Suprapubic skin (tissue), 4 donors: ENCODE measurements around the gene SLC2A4RG. TPM values are rescaled to one million over a fixed set of nuclear protein-coding genes. Genes with fewer than 3 reads are reported as not detected.

Source experiments
- DNase-seq, 2 donors: peaks; one replicate each; pipeline ENCODE4 v3.0.0-alpha.2; 2019; ENCODE audit warnings: low spot score in 2 of 2
- H3K27ac ChIP-seq: fragments of 200-600 bp; sonication (generic); one replicate; pipeline ENCODE4 v1.5.1; 2019
- H3K27me3 ChIP-seq: fragments of 200-600 bp; sonication (generic); one replicate; pipeline ENCODE4 v1.5.1; 2019
- H3K36me3 ChIP-seq: fragments of 200-600 bp; sonication (generic); one replicate; pipeline ENCODE4 v1.5.1; 2019
- H3K4me1 ChIP-seq: fragments of 200-600 bp; sonication (generic); one replicate; pipeline ENCODE4 v1.5.1; 2019
- H3K4me3 ChIP-seq: fragments of 200-600 bp; sonication (generic); one replicate; pipeline ENCODE4 v1.5.1; 2019; ENCODE audit warnings: mild to moderate bottlenecking
- H3K9me3 ChIP-seq: fragments of 200-600 bp; sonication (generic); one replicate; pipeline ENCODE4 v1.5.1; 2019
- EP300 ChIP-seq: sonication (generic); formaldehyde crosslinking; IDR thresholded peaks from one replicate; pipeline ENCODE4 v1.6.1; 2017; ENCODE audit warnings: antibody characterized with exemption
- POLR2A ChIP-seq, 2 donors: fragments of 450-650 bp; IDR thresholded peaks; one replicate each; pipeline ENCODE4 v1.6.1; 2017; ENCODE audit warnings: antibody characterized with exemption in 2 of 2, mild to moderate bottlenecking in 2 of 2, moderate library complexity in 2 of 2
- POLR2AphosphoS5 ChIP-seq, 3 donors: sonication (generic); formaldehyde crosslinking; IDR thresholded peaks; one replicate each; pipeline ENCODE4 v1.6.1; 2017; ENCODE audit warnings: antibody characterized with exemption in 3 of 3
- WGBS: methylation state at CpG from one replicate; pipeline ENCODE4 v1.1.5; 2018; 5-methylcytosine and 5-hydroxymethylcytosine counted together
- total RNA-seq, 4 donors: library from RNA; depleted of rRNA; stranded (reverse); fragments of >200 nt; gene quantifications; one replicate each; pipeline ENCODE4 v1.1.0, GENCODE V29; 2016
- TF ChIP-seq, protein P1 (sequence below), 2 donors: fragments of 200-600 bp in 1 of 2; fragments of 450-650 bp in 1 of 2; sonication (generic) in 1 of 2; IDR thresholded peaks; one replicate each; pipeline ENCODE4 v1.5.1; 2016 to 2019; ENCODE audit warnings: antibody characterized with exemption in 2 of 2, mild to moderate bottlenecking in 1 of 2, moderate library complexity in 1 of 2

Gene SLC2A4RG
- total RNA-seq, 4 donors from 2014 or later: 96.9 to 118 (median 107) TPM

DNA sequence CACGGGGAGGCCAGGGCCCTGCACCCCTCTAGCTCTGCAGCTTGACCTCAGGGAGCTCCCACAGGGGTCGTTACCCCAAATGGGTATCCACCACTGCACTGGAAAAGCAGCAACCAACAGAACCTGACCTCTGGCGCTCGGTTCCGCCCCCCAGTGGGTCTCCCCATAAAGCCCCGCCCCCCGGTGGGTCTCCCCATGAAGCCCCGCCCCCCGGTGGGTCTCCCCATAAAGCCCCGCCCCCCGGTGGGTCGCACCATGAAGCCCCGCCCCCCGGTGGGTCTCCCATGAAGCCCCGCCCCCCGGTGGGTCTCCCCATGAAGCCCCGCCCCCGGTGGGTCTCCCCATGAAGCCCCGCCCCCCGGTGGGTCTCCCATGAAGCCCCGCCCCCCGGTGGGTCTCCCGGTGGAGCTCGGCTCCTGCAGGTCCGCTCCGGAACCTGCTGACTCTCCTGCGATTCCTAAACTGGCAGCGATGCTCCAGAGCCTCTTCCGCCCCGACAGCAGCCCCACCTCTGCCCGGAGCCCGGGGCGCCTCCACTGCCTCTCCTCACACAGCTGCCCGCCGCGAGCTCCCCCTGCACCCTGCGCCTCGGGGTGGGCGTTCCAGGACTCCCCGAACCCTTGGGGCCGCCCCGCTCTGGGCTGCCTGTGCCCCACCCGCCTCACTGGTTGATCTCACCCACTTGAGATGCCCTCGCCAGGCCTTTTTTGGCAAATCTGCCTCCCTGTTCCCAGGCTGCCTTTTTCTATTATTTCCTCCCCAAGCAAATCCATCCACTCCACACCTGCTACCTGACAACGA is 12.1 kb downstream of the SLC2A4RG start:
- TF ChIP-seq POLR2AphosphoS5 (IDR thresholded peaks at IDR 0.05) (no peak), EP300 (no peak)
- TF ChIP-seq, protein P1, sequence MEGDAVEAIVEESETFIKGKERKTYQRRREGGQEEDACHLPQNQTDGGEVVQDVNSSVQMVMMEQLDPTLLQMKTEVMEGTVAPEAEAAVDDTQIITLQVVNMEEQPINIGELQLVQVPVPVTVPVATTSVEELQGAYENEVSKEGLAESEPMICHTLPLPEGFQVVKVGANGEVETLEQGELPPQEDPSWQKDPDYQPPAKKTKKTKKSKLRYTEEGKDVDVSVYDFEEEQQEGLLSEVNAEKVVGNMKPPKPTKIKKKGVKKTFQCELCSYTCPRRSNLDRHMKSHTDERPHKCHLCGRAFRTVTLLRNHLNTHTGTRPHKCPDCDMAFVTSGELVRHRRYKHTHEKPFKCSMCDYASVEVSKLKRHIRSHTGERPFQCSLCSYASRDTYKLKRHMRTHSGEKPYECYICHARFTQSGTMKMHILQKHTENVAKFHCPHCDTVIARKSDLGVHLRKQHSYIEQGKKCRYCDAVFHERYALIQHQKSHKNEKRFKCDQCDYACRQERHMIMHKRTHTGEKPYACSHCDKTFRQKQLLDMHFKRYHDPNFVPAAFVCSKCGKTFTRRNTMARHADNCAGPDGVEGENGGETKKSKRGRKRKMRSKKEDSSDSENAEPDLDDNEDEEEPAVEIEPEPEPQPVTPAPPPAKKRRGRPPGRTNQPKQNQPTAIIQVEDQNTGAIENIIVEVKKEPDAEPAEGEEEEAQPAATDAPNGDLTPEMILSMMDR (IDR thresholded peaks at IDR 0.05): no peak
- Histone ChIP-seq H3K9me3 (no peaks in the 10 kb centered on the region), H3K36me3 (peaks cover 11% of the 10 kb centered on the region), H3K27me3 (no peaks in the 10 kb centered on the region), H3K27ac (no peak overlapping the region), H3K4me1 (no peaks in the 10 kb centered on the region), H3K4me3 (no peak overlapping the region)
- WGBS: 53% methylated on average over 14 of the region's 45 CpGs
- no peak for DNase-seq

DNA sequence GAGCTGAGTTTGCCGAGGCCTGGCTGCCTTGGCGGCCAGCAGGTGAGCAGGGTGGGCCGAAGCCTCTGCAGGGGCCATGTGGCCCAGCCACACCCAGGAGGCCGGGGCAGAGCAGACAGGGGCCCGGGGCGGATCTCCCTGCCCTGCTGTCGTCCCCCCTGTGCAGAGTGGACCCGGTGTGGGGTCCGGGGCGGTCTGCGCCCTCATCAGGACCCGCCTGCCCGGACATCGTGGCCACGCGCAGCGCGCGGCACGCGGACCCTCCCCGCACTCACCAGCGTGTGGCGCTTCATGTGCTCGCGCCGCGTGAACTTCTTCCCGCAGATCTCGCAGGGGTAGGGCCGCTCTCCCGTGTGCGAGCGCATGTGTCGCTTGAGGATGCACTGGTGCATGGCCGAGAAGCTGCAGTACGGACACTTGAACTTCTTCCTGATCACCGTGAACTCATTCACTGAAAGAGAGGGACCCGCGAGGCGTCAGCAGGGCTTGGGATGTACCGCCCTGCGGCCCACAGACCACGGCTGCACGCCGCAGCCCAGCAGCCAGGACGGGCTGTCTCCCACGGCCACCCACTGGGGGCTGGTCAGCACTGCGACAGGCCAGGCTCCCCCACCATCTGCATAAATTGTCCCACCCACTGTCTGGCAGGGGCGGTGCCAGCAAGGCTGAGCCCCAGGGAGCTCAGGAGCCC is 13.0 kb downstream of the SLC2A4RG start:
- H3K27ac ChIP-seq: no peak overlapping the region
- DNase-seq: no peak
- peaks cover 11% of the 10 kb centered on the region for H3K36me3 ChIP-seq
- 94% methylated on average over 15 of the region's 50 CpGs for WGBS
- H3K9me3 ChIP-seq: no peaks in the 10 kb centered on the region
- TF ChIP-seq, protein P1 (IDR thresholded peaks at IDR 0.05): no peak
- TF ChIP-seq POLR2AphosphoS5 (IDR thresholded peaks at IDR 0.05) (no peak), EP300 (no peak), POLR2A (IDR thresholded peaks at IDR 0.05) (no peak)
- H3K4me3 ChIP-seq: no peak overlapping the region
- H3K4me1 ChIP-seq: no peaks in the 10 kb centered on the region
- H3K27me3 ChIP-seq: no peaks in the 10 kb centered on the region

DNA sequence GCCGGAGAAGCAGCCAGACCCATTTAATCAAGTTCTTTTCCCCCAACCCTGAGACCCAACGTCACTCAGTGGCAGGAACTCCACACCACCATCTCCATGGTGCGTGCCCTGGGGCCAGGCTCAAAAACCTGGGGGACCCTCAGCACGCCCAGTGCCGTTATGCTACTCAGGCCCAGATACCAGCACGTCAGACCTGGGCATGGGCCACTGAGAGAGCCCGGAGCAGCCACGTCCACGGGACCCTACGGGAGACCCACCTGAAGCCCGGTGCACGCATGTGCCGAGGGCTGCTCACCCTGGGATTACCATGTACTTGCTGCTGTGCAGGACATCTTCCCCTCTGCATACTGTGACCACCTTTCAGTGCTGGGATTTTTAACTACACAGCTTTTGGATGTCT is 13.8 kb downstream of the SLC2A4RG start:
- DNase-seq: no peak
- Histone ChIP-seq H3K4me1 (no peaks in the 10 kb centered on the region), H3K36me3 (peaks cover 11% of the 10 kb centered on the region), H3K4me3 (no peak overlapping the region), H3K27me3 (no peaks in the 10 kb centered on the region), H3K27ac (no peak overlapping the region), H3K9me3 (no peaks in the 10 kb centered on the region)
- 92% methylated on average over 13 of the region's 13 CpGs for WGBS
- TF ChIP-seq, protein P1 (IDR thresholded peaks at IDR 0.05): no peak
- TF ChIP-seq POLR2A (IDR thresholded peaks at IDR 0.05) (no peak), EP300 (no peak), POLR2AphosphoS5 (IDR thresholded peaks at IDR 0.05) (no peak)

DNA sequence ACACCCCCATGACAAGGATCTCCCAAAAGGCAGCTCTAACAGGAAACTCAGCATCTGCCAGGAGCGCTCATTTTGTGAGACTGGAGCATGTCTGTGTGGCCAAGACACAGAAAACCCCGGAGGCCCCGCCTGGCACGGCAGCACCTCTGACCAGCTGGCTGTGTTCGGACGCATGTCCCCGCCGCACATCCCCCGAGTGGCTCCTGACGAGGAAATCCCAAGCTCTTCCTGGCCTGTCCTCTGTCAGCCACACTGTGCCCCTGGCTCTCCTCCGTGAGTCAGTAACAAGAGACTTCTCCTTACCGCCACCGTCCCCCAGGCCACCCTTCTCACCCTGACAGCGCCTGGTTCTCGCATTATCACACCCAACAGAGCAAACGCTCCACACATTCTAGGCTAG is 14.4 kb downstream of the SLC2A4RG start:
- 79% methylated on average over 16 of the region's 16 CpGs for WGBS

More for the DNA sequence above, 14.4 kb downstream of the SLC2A4RG start:
- DNase-seq: no peak
- no peaks in the 10 kb centered on the region for H3K9me3 ChIP-seq
- no peak overlapping the region for H3K27ac ChIP-seq
- no peaks in the 10 kb centered on the region for H3K27me3 ChIP-seq
- TF ChIP-seq, protein P1 (IDR thresholded peaks at IDR 0.05): no peak
- TF ChIP-seq EP300: no peak
- no peak for TF ChIP-seq POLR2A (IDR thresholded peaks at IDR 0.05)
- no peak for TF ChIP-seq POLR2AphosphoS5 (IDR thresholded peaks at IDR 0.05)
- no peaks in the 10 kb centered on the region for H3K4me1 ChIP-seq
- H3K36me3 ChIP-seq: peaks cover 11% of the 10 kb centered on the region
- no peak overlapping the region for H3K4me3 ChIP-seq
